Measurements from ENCODE around the gene ZFP3.

GRCh38 chr17:5110816-5111215 is 32.5 kb downstream of the ZFP3 start:
- TF ChIP-seq, protein P1, sequence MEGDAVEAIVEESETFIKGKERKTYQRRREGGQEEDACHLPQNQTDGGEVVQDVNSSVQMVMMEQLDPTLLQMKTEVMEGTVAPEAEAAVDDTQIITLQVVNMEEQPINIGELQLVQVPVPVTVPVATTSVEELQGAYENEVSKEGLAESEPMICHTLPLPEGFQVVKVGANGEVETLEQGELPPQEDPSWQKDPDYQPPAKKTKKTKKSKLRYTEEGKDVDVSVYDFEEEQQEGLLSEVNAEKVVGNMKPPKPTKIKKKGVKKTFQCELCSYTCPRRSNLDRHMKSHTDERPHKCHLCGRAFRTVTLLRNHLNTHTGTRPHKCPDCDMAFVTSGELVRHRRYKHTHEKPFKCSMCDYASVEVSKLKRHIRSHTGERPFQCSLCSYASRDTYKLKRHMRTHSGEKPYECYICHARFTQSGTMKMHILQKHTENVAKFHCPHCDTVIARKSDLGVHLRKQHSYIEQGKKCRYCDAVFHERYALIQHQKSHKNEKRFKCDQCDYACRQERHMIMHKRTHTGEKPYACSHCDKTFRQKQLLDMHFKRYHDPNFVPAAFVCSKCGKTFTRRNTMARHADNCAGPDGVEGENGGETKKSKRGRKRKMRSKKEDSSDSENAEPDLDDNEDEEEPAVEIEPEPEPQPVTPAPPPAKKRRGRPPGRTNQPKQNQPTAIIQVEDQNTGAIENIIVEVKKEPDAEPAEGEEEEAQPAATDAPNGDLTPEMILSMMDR (IDR thresholded peaks at IDR 0.05): no peak
- TF ChIP-seq POLR2A (IDR thresholded peaks at IDR 0.05): no peak
